EL (cell line): Measurements from ENCODE around the gene MAST4.

ENCODE experiments used
- DNase-seq: peaks from one replicate; pipeline ENCODE4 v3.0.0-alpha.2; 2016

The MAST4 gene

DNA sequence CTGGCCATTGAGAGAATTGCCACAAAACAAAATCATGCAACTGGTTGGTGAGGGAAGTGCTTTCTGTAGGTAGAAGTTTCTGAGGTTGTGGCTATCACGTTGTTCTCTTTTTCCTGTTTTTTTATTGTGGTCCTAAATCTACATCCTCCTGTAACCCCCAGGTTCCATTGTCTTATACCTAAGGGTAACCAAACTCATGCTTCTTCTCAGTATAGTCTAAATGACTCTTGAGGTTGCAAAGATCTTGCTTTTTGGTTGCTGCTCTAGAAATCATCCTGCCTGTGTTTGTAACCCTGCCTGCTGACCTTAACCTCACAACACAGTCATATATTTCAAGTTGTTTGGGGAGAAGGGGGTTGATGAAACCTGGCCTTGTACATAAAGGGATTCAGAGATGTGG lies 327.3 kb downstream of the MAST4 start:
- DNase-seq: no peak

DNA sequence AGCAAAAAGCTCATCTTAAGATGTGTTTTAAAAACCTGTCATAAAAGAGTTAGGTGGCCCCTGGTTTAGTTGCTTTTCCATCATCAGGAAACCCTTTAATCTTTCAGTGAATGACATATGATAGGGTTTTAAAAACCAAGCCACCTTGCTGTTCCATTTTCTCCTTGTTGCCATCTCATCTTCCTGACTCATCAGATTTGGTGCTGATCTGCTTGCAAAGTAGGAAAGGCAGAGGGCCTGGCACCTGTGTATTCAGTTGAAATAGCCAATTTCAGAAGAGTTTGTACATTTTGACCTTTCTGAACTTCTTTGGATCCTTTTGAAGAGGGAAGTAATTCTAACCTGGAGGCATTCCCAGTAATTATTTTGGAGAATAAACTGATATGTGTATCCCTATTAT lies 327.7 kb downstream of the MAST4 start:
- no peak for DNase-seq

DNA sequence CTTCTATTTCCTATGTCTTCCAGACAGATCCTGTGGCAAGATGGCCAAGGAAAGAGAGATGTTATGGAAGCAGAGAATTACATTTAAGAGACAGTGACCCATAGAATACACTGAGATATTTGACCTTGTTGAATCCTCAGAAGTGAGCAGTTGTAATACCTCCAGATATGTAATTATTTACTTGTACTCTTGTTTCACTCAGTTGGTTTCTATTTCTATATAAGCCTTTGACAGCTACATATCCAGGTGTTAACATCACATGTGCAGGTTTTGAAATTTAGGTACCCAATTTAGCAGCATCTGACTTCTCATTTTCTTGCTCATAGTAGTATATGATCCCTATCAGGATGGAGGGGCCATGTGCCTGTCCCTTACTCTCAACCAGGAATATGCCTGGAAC lies 330.9 kb downstream of the MAST4 start:
- DNase-seq: no peak

DNA sequence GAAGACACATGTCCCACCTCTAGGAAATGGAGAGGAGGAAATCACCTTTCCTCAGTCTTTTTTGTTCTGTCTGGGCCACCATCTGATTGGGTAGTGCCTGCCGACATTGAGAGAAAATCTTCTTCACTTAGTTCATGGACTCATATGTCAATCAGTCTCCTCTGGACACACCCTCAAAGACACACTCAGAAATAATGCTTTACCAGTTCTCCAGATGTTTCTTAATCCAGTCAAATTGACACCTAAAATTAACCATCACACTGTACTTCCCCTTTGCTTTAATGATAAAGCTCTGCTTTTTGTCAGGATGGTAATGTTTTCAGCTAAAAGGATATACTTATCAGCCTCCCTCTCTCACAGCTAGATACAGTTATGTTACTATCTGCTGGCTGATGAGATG lies 333.1 kb downstream of the MAST4 start:
- DNase-seq: no peak

DNA sequence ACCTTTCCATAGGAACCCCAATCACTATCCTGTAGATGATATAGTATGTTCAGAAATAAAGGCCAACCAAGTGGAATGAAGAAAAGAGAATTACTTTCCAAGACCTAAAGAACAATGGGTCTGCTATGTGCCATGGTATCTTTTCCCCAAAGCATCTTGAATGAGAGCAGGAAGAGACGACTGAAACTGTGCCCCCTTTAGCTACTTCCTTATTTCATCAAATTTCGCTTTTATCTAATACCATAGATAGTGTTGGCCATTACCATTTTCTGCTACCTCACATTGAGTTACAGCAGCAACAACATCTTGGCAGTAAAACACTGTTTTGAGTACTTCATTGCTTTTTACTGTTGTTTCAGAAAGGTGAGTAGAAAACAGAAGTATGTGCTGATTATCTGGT lies 333.8 kb downstream of the MAST4 start:
- DNase-seq: no peak

DNA sequence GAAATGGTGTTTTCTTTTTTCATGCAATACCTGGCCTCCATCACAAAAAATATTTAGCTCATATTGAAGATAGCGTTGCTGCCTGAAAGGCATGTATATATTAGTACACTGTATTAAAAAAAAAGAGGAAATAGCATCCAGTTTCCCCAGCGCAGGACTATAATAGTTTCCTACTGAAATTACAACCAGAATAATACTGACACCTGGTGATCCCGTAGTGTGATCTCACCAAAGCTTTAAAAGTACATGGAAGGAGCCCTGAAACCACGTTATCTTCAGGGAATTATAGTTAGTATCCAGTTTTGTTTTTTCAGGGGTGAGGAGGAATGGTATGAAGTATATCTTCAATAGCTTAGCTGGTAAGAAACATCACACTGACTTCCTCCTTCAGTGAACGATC lies 335.5 kb downstream of the MAST4 start:
- DNase-seq: no peak

DNA sequence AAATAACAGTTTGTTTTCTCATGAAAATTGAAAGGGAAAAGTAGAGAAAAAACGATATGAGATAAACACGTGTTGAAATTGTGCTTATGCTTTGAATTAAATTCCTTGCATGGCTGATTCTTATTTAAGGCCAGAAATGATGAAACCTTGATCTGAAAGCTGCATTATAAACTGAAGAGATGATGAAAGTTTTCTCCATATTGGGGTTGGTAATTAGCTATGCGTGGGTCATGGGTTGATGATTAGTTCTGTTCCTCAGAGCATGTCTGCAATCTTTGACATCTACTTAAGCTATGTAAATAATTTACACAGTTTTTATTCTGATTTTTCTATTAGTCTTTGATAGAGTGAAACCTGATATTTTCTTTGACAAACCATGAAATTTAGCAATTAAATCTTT lies 336.3 kb downstream of the MAST4 start:
- DNase-seq: no peak

DNA sequence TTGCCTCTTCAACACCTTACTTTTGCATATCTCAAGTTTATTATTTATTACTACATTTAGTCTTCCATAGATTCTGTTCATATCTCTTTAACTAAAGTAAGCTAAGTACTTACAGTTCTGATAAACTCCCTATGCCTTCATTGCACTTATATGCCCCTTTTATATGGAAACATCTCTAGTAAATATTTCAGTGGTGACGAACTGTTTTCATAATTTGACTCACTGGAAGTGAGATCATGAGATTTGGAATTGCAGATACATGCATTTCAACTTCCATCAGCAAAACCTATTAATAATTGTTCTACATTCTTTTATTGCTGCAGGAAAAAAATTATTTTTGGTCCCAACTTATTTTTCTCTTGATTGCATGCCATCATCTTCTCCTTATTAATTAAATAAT lies 336.9 kb downstream of the MAST4 start:
- peak; percentile 81 for DNase-seq

DNA sequence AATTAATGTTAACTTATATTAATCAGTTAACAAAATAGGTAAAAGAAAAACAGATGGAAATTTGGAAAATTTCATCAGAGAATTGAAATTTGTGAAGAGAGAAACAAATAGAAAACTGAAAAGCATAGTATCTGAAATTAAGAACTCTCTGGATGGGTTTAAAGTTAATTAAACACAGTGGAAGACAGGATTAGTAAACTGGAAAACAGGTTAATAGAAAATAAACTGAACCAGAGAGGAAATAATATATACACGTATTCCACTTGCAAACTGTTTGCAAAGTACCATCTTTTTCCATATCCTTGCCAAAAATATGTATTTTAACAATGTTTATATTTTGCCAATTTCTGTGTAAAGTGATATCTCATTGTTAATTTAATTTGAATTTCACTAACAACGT lies 342.9 kb downstream of the MAST4 start:
- no peak for DNase-seq

DNA sequence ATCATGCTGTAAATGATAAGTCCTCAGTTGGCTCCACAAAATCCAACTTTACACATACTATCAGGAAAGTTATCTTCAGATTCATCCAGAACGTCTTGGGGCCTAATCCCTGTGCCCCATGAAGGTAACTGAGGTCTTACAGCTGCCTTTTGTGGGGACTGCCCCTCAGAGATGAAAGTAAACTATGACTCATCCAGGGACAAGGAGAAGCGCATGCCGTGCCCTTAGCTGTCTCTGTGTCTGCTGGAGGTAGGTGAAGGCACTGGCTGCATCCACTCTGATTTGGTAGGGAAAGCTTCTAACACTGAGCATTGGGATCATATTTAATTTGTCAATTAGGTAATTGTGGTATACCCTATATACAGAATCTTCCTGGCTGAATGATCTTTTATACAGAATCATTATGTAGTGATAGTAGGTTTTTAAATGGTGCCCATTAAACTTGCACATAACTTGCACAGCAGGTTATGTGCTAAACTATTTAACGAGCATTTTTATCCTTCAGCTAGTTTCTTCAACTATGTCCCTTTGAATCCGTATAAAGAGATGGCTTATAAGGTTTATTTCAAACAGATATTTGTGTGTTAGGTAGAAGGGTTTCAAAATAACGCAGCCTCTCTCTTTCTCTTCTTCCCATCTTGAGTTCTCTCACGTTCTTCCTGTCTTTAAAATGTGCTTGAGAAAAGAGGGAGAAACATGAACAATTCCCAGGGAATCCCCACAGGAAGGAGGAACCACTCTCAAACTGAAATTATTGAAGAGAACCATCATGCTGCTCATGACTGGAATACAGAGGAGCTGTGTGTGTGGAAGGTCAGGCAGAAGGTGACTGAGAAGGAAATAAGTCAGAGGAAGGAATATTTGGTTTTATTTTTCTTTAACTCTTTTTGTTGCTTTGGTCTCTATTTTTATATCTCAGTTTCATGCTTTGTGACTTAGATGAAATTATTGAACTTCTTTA lies 349.5 kb downstream of the MAST4 start:
- DNase-seq: peak; percentile 8

DNA sequence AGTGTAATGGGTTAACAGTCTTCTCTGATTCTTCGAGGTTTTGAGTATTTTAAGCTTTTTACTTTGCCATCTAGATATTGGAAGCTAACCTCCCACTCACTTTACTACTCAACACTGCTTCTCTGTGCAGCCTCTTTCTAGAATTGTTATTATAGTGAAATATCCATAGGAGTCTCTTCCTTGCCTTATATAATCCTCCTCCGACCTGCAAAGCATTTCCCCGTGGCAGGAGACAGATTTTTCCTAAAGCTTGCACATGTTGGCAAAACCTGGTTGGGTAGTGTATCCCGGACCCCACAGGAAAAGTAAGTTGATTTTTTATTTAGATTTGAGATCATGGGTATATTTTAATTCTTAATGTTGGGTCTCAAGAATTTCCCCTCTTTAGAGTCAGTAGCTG lies 351.3 kb downstream of the MAST4 start:
- DNase-seq: no peak

DNA sequence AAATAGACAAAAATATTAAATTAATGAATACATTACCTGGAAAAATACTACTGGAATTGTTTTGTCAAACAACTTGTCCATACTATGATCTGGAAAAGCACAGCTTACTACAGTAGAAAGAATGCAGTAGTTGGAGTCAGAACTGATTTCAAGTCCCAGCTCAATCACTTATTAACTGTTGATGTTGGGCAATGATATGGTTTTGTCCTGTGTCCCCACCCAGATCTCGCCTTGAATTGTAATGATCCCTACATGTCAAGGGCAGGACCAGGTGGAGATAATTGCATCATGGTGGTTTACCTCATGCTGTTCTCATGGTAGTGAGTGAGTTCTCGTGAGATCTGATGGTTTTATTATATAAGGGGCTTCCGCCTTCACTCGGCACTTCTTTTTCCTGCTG lies 352.9 kb downstream of the MAST4 start:
- DNase-seq: no peak

DNA sequence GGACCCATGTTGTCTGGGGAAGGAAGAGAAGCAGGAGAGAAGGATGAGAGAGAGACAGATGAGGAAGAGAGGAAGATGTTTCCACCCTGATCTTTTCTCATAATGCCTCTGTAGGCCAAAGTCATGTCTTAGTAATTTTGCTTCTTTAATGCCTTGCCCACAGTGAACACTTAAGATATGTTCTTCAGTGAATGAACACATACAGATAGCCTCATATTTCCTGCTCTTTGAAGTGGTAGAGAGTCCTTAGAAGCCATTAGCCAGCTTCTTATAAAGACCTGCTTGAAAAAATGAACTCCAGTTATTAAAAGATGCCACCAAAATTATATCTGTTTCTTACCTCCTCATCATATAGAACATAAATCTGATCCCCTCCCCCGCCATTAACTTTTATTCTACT lies 356.0 kb downstream of the MAST4 start:
- DNase-seq: no peak

DNA sequence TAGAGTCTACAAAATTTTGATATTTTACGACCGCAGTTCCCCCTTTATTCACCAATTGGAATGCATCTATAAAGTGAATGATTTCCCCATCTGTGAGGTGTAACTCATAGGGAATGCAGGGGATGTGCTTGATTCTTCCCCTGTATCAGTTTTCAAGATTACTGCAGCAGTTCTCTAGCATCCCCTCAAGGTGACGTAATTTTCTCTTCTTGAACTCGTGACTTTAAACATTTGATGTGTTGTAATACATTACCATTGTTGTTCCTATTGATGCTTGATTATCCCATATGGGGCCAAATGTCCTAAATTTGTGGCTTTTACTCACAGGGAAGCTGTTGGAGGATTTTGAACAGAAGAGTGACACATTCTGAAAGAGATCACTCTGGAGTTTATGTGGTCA lies 360.2 kb downstream of the MAST4 start:
- DNase-seq: no peak

DNA sequence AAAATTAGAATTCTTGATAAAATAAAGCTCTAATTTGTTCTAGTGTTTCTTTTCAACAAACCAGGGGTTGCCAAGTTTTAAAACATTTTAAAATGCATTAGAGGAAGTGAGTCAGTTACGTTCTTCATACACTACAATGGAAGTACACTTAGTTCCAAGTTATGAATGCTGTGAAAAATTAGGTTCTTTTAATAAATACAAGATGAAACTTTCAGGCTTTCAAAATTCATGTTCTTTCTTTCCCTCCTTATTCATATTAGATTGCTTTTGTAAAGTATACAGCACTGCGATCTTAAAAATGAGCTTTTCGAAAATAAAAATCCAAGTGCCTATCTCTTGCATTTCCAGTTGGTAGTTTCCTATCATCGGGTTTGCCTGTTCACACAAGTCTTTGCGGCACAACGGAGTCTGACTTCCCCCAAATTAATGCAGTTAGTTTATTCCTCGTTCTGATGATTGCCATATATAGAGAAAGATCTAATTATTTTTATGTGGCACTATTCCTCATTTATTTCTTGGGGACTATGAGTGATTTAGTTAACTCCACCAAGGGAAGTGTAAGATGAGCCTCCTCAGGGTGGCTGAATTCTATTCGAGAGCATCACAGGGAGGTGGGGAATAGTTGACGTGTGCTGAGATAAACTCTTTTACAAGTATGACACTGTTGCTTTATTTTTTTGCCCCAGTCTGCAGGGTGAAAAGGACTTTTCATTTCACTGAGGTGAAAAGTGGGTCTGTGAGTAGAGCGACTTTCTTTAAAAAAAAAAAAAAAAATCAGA lies 362.2 kb downstream of the MAST4 start:
- DNase-seq: peak; percentile 40

DNA sequence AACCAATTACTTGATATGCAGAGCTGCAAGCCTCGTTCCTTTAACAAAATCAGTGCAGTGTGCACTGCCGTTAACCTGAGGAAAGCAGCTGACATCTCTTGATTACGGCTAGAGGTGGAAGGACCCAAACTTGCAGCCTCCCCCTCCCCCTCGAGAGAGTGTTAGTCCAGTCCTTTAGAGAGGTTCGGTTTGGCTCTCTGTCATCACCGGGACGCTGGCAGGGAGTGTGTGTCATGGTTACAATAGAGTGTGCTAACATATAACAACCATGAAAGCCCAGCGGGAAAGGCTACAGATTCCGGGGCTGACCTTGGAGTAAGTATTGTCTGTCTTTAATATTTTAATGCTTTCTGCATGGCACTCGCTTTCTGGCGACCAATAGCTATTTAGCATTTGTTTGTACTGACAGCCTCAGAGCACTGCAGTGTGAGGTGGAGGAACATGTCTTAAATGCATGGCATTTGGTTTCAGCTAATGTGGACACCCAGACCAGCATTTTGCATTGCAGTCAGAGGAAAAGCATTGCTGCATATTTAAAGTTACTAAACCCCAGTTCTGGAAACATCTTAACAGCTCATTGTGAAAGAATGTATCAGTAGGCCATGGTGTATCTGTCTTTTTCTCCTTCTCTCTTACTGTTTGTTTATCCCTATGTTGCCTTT lies 362.9 kb downstream of the MAST4 start:
- DNase-seq: peak; percentile 76

DNA sequence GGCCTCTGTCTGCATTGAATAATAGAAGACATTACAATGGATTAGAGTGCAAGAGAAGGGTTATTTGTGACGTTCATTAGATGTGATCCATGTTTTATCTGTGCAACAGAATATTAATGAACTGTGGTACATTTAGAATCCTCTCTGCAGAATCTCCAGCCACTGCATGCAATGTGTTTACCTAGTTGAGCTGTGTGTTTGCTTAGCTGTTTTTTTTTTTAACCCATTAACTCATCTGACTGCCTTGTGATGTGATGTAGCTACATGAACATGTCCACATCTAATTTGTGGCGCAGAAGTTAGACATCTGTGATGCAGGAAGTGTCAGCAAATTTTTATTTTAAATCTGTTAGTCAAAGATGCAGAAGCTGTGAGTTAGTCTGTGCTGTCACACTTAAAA lies 363.5 kb downstream of the MAST4 start:
- peak; percentile 14 for DNase-seq

DNA sequence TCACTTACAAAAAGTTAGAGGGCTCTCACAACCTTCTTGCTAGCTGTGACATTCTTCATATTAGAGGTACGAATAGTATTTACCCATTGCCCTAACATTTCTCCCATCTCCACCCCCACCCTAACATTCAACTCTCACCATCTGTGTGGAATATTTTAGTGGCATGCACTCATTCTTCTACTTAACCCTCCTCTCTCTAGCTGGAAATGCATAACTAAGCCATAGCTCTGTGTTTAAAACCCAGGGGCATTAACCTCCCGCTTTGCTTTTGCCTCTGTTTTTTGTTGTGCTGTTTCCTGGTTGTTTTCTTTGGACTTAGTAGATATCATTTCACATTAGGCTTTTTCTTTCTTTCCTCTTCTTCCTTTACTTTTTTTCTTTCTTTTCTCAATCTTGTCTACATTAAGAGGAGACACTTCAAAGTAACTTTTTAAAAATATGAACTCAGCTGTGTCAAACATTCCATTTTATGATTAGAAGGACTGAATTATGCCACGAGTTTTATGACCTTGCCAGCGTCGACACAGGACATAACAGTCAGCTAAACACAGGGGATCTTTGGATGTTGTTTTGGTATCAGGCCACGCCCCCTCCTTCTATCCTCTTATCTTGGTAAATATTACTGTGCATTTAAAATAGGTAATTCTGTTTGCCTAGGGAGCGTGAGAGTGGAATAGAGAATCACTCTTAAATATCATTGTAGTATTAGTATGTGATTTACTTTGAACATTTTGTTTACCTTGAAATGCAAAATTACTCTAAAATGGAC lies 364.4 kb downstream of the MAST4 start:
- DNase-seq: peak; percentile 40

DNA sequence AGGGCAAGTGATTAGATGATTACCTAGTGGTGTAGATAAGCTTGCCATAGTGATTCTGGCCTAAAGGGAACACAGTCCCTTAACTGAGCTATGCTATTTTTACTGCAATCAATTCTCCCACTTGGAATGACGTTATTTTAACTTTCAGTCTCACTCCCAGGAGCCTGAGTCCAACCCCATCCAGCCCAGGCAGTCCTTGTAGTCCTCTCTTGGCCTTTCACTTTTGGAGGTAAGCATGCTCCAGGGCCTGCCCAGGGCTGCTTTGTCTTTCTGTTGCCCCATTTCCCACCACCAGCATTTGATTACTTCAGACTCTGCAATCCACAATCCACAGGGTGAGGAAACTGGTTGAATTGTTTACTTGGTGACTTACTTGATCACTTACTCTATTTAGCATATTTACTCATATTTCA lies 367.4 kb downstream of the MAST4 start:
- DNase-seq: peak; percentile 1

DNA sequence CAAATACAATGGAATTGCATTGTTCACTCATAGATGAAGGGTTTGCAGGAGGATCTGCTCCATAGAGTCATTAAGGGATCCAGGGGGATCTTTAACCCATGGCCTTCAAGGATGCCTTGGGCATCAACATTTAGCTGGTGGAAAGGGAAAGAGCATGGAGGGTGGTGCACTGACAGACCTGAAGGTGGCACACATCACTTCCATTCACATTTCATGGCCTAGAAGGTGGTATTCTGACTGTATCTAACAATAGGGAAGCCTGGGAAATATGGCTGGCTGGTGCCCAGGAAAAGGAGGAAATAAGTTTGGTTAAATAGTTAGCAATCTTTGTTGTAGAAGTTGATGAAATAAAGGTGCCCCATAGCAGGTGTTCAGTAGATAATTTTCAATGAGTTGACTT lies 370.2 kb downstream of the MAST4 start:
- DNase-seq: no peak

DNA sequence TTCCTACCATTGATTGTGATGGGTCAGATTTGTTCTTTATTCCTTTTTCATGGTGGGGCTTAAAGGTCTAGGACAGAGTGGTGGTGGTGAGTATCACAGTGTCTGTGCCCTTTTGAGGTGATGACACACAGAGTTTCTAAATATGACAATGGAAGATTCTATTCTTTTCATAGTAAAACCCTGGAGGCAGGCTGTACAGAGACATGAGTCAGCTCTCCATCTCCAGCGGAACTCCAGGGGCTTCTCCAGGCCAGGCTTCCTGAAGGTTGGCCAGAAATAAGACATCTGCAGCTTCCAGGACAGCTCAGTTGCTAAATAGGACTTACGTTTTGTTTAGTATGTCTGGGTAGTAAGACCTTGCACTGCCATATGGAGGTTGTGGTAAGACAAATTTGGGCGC lies 370.9 kb downstream of the MAST4 start:
- peak; percentile 67 for DNase-seq

DNA sequence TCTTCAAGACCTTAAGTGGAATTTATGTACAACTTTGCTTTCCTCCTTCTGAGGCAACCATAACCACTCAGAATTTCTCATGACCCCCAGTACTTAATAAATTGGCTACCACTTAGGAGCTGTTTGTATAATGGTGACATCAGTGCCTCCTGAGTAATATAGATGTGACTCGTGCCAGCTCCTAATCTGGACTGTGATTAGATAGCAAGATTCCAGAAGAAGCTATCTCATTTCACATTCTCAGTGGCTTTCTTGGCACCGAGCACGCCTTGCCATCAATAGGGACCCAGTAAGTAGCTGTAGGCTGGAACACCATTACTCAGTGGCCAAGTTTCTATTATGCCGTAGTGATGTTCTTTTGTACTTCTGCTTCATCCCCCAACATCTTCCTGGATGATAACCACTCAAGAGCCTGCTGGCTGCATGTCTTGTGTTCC lies 371.7 kb downstream of the MAST4 start:
- DNase-seq: peak; percentile 32

DNA sequence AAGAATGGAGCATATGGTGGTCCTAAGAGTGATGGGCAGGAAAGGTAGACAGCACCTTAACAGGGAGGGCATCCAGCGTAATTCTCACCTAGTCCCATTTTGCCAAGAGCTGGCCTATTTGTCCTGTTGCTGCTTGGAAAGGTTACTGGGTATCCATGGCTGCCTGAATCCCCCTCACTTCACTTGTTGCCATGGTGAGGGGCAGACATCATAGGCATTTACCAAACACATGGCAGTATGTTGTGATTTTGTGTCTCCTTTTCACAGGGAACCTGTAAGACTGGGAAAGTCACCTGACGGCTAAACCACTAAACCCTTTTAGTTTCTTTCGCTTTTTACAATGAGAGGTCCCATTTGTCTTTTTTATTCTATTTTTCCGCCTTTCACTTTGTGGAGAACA lies 373.3 kb downstream of the MAST4 start:
- no peak for DNase-seq
